Measurements from ENCODE around the gene TMEM212. TPM values are rescaled to one million over a fixed set of nuclear protein-coding genes. Genes with fewer than 3 reads are reported as not detected.

The TMEM212 gene
- total RNA-seq, 1 donor from 2014 or later, result not detected

DNA sequence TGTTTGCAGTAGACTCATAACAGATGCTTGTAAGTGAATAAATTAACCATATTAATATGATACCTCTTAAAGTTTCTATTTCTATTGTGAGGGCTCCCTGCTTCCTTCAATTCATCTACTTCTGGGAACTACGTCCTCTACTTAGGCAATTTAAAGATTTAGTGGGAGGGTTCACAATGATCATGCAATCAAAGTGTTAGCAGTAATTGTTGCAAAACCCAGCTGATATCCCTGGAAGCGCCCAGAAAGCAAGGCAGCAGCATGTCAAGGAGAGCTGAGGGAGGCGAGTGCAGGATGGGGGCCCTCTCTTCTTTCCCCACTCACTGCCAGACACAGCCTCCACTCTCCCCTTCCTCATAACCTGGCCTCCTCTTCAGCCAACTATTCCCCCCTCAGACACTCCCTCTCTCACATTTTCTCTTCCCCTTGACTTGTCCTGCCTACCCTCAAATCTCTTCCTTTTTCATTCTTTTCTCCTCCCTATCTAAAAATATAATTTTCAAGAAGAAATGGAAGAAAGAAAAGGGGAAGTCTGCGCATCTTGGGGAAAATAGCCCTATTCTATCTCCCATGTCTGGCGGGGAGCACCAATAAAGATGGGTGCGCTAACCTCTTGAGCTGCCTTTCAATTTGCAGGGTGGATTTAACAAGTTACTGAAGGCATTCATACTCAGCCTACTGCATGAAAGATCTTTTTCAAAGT is 6.6 kb downstream of the TMEM212 start:
- H3K4me3 Mint-ChIP-seq (ENCODE audit: unreplicated experiment), result no peak overlapping the region
- no peak for FAIRE-seq
- H3K4me1 Mint-ChIP-seq (ENCODE audit: low read depth, unreplicated experiment), result peaks cover 30% of the 10 kb centered on the region
- H3K36me3 Mint-ChIP-seq (ENCODE audit: low read depth, unreplicated experiment), result peaks cover 3% of the 10 kb centered on the region
- no peak overlapping the region for H3K4me3 ChIP-seq (ENCODE audit: insufficient read depth, low read depth, low read length)
- H2AFZ ChIP-seq (ENCODE audit: low read depth, low read length), result no peak overlapping the region
- no peaks in the 10 kb centered on the region for H3K27me3 ChIP-seq (ENCODE audit: insufficient read depth, low read length)
- H3K9me3 Mint-ChIP-seq (ENCODE audit: unreplicated experiment), result peaks cover 9% of the 10 kb centered on the region
- no peak for DNase-seq (ENCODE audit: low read depth)
- H3K36me3 ChIP-seq (ENCODE audit: insufficient read depth, low read length), result no peaks in the 10 kb centered on the region
- no peaks in the 10 kb centered on the region for H3K9me3 ChIP-seq (ENCODE audit: insufficient read depth, low read depth, low read length)
- H3K9ac ChIP-seq (ENCODE audit: low read length), result no peak overlapping the region
- H3K4me1 ChIP-seq (ENCODE audit: insufficient read depth, low read length), result peaks cover 18% of the 10 kb centered on the region
- TF ChIP-seq EZH2 (IDR thresholded peaks at IDR 0.05; ENCODE audit: insufficient read depth, low read length) (no peak), CTCF (IDR thresholded peaks at IDR 0.05; ENCODE audit: insufficient read depth, low read depth, low read length) (no peak)
- H3K79me2 ChIP-seq (ENCODE audit: insufficient read depth, low read length), result no peaks in the 10 kb centered on the region
- H3K27ac Mint-ChIP-seq (ENCODE audit: unreplicated experiment), result no peak overlapping the region
- H3K27ac ChIP-seq (ENCODE audit: low read depth, low read length), result no peak overlapping the region
- H3K27me3 Mint-ChIP-seq (ENCODE audit: low read depth, unreplicated experiment), result no peaks in the 10 kb centered on the region
- no peaks in the 10 kb centered on the region for H4K20me1 ChIP-seq (ENCODE audit: insufficient read depth, low read length)
- H3K4me2 ChIP-seq (ENCODE audit: low read length), result no peak overlapping the region

GRCh38 chr3:171850320-171850959 is 7.3 kb downstream of the TMEM212 start:
- Mint-ChIP-seq H3K4me1 (ENCODE audit: low read depth, unreplicated experiment) (peaks cover 27% of the 10 kb centered on the region), H3K27ac (ENCODE audit: unreplicated experiment) (no peak overlapping the region), H3K4me3 (ENCODE audit: unreplicated experiment) (no peak overlapping the region), H3K36me3 (ENCODE audit: low read depth, unreplicated experiment) (peaks cover 3% of the 10 kb centered on the region), H3K27me3 (ENCODE audit: low read depth, unreplicated experiment) (no peaks in the 10 kb centered on the region), H3K9me3 (ENCODE audit: unreplicated experiment) (peaks cover 9% of the 10 kb centered on the region)
- no peaks in the 10 kb centered on the region for H3K9me3 ChIP-seq (ENCODE audit: insufficient read depth, low read depth, low read length)
- no peak for TF ChIP-seq CTCF (IDR thresholded peaks at IDR 0.05; ENCODE audit: insufficient read depth, low read depth, low read length)
- TF ChIP-seq EZH2 (IDR thresholded peaks at IDR 0.05; ENCODE audit: insufficient read depth, low read length), result no peak
- H2AFZ ChIP-seq (ENCODE audit: low read depth, low read length), result no peak overlapping the region
- no peaks in the 10 kb centered on the region for H3K36me3 ChIP-seq (ENCODE audit: insufficient read depth, low read length)
- no peak overlapping the region for H3K27ac ChIP-seq (ENCODE audit: low read depth, low read length)
- DNase-seq (ENCODE audit: low read depth), result no peak
- no peak for FAIRE-seq
- peaks cover 18% of the 10 kb centered on the region for H3K4me1 ChIP-seq (ENCODE audit: insufficient read depth, low read length)
- no peaks in the 10 kb centered on the region for H4K20me1 ChIP-seq (ENCODE audit: insufficient read depth, low read length)
- no peaks in the 10 kb centered on the region for H3K79me2 ChIP-seq (ENCODE audit: insufficient read depth, low read length)
- H3K9ac ChIP-seq (ENCODE audit: low read length), result no peak overlapping the region
- H3K4me3 ChIP-seq (ENCODE audit: insufficient read depth, low read depth, low read length), result no peak overlapping the region
- no peak overlapping the region for H3K4me2 ChIP-seq (ENCODE audit: low read length)
- H3K27me3 ChIP-seq (ENCODE audit: insufficient read depth, low read length), result no peaks in the 10 kb centered on the region
